Colon (tissue), 2 donors: Measurements from ENCODE around the gene ZBTB47.

Experiments used
- FAIRE-seq: peaks from 2 replicates; lab custom pipeline; 2012; peaks lifted over from hg19 to GRCh38; lab: Jason Lieb, UNC
- donor health status: control.
- donor health status: control.

Gene ZBTB47

GRCh38 chr3:42713747-42714146, 60.2 kb downstream of the ZBTB47 start:
- no peak for FAIRE-seq

- no peak for FAIRE-seq
These were observed 60.8 kb downstream of the ZBTB47 start for GRCh38 chr3:42714171-42714852.
